CD1c-positive myeloid dendritic cell (primary cell): ENCODE data around the gene ZNF471.

Experiments used
- DNase-seq: peaks from one replicate; pipeline ENCODE4 v3.0.0-alpha.2; 2016; ENCODE audit errors: extremely low spot score

ZNF471 gene

GRCh38 chr19:56507446-56508289 is at the start of gene ZNF471:
TSS of gene ZNF471 (plus strand) at chr19:56507855. CDS start at chr19:56511572, 3,717 bp downstream.
- DNase-seq: peak; percentile 96

DNA sequence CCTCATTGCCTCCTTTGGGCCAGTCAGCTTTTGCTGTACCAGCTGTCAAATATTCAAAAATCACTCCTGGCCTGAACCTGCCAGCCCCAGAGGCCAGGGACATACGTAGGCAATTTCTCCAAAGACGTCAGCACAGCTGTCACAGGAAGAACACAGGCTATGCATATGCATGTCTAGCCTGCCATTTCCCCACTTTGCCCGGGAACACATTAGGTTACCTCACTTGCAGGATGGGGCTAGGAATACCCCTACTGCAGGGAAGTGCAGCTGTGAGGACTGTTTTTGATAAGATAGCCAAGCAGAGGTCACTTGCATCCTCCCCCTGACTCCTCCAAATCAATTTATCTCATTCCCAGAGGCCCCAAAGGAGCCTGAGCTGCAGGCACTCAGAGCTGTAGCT is 33.3 kb upstream of the ZNF471 start:
- no peak for DNase-seq

GRCh38 chr19:56476093-56476492 is 31.6 kb upstream of the ZNF471 start:
- DNase-seq: no peak

GRCh38 chr19:56476651-56477428 is 30.8 kb upstream of the ZNF471 start, which contains the start of gene ZNF667:
TSS of gene ZNF667 (minus strand) at chr19:56477345. CDS start at chr19:56462370, 14,975 bp downstream.
- peak; percentile 37 for DNase-seq

- DNase-seq: peak; percentile 75
These were observed 30.0 kb upstream of the ZNF471 start for GRCh38 chr19:56477429-56478338.

DNA sequence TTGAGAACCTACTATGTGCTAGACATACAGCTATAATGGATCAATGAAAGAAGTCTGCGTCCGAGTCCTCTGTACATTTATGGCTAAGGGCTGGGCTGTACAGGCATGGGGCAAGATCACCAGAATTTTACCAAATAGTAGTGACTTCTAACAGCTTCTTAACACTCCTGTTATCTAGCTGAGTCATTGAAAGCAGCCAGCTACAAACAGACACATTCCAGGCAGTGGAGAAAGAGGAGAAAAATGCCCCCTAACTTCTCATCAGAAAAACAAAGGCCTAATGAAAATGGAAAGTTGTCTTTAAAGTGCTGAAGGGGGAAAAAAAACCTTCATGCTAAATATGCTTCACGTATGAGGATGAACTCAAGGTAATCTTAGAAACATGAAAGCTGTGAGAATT is 16.3 kb upstream of the ZNF471 start:
- DNase-seq: no peak

DNA sequence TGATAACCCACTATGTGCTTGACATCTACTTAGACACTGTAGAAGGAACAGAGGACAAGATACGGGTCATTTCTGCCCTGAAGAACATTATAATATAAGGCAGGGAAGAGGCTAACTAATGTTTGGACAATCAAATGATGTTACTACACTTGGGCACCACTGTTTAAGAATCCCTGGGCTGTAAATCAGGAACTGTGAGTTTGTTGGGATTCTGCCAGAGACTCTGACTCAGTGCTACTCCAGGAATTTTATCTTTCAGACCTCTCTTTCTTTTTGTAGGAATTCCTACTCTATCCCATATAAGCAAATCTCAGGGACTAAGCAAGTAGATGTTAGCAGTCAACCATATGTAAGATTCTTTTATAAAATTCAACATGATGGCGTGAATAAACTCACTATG is 3.1 kb upstream of the ZNF471 start:
- no peak for DNase-seq

GRCh38 chr19:56508290-56508778 is 679 bp downstream of the ZNF471 start:
- DNase-seq: no peak

DNA sequence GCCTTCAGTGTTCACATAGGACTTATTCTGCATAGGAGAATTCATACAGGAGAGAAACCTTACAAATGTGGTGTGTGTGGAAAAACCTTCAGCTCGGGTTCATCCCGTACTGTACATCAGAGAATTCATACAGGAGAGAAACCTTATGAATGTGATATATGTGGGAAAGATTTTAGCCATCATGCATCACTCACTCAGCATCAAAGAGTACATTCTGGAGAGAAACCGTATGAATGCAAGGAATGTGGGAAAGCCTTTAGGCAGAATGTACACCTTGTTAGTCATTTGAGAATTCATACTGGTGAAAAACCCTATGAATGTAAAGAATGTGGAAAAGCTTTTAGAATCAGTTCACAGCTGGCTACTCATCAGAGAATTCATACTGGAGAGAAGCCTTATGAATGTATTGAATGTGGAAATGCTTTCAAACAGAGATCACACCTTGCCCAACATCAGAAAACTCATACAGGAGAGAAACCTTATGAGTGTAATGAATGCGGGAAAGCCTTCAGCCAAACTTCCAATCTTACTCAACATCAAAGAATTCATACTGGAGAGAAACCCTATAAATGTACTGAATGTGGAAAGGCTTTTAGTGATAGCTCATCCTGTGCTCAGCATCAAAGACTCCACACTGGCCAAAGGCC is 17.7 kb downstream of the ZNF471 start:
- DNase-seq: no peak

DNA sequence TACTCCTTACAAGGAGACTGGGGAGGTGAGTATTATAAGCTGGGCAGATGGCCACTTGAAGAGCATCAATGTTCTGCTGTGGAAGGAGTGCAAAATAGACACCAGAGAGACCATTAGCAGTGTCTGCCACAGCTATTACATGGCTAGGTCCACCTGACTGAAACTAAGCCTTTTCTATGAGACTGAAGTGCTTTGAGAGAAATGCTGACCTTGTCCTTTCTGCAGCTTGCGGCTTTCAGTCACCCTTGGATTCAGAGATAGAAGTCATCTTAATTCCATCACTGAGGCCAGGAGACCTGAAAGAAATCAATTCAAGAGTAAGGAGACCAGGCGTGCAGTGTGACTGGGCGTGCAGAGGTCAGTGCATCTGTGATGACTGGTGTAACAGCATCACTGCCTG is 29.8 kb downstream of the ZNF471 start:
- no peak for DNase-seq

- DNase-seq: peak; percentile 91
These were observed 30.7 kb downstream of the ZNF471 start for GRCh38 chr19:56538254-56538760.

GRCh38 chr19:56538761-56539263 is 31.2 kb downstream of the ZNF471 start, which contains the start of gene ZFP28:
TSS of gene ZFP28 (plus strand) at chr19:56538948. CDS start at chr19:56539019, 71 bp downstream.
- DNase-seq: no peak

GRCh38 chr19:56543776-56544175 is 36.1 kb downstream of the ZNF471 start:
- DNase-seq: no peak

GRCh38 chr19:56547535-56547934 is 39.9 kb downstream of the ZNF471 start:
- no peak for DNase-seq

- no peak for DNase-seq
These were observed 46.7 kb downstream of the ZNF471 start for GRCh38 chr19:56554272-56554869.

GRCh38 chr19:56562766-56563165 is 55.1 kb downstream of the ZNF471 start:
- no peak for DNase-seq

DNA sequence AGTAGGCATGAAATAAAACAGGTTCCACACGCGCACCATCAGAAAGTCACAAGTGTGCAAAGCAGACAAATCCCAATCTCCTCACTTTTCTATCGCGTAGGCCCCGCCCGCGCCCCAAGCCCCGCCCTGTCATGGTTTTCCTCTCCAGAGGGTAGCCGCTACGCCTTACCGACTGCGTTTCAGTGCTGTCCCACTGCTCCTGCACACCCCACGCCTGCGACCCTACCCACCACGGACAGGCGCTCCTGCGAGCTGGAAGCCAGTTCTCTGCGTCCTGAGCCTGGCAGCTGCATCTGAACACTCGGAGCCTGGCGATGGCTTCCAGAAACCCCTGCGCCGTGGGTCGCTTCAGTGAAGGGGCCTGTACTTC is 59.2 kb downstream of the ZNF471 start:
- peak; percentile 17 for DNase-seq

- peak; percentile 93 for DNase-seq
These were observed 59.8 kb downstream of the ZNF471 start, which contains the start of gene ZNF470 for GRCh38 chr19:56567274-56568120. TSS of gene ZNF470 (plus strand) at chr19:56567468. CDS start at chr19:56570312, 2,844 bp downstream.

GRCh38 chr19:56572589-56572988 is 64.9 kb downstream of the ZNF471 start:
- DNase-seq: no peak
